PC-3 (cell line): ENCODE measurements around the gene SLC39A5.

Source experiments
- CTCF ChIP-seq: fragments of 300-600 bp; sonication (generic); conservative IDR thresholded peaks from 2 replicates; pipeline ENCODE4 v1.5.1; 2017; ENCODE audit warnings: antibody characterized with exemption, low read depth, mild to moderate bottlenecking, low read length
- EZH2 ChIP-seq: fragments of 300-600 bp; sonication (generic); IDR thresholded peaks from one replicate; pipeline ENCODE4 v1.6.1; 2017; ENCODE audit warnings: antibody characterized with exemption, mild to moderate bottlenecking, low read length; ENCODE audit not compliant: unreplicated experiment

- no peak for TF ChIP-seq CTCF
- no peak for TF ChIP-seq EZH2
These were observed 6.2 kb upstream of the SLC39A5 start for GRCh38 chr12:56223571-56224101.
